GM12892 (cell line): ENCODE measurements around the gene COX19.

Experiments used
- POLR2A ChIP-seq: IDR thresholded peaks from 2 replicates; pipeline ENCODE4 v1.6.1; 2011; ENCODE audit warnings: low read depth, low read length, control low read depth
- POLR2AphosphoS5 ChIP-seq: IDR thresholded peaks from 2 replicates; pipeline ENCODE4 v1.6.1; 2011; ENCODE audit warnings: low read depth, low read length, control low read depth
- TAF1 ChIP-seq: IDR thresholded peaks from 2 replicates; pipeline ENCODE4 v1.6.1; 2011; ENCODE audit warnings: low read depth, mild to moderate bottlenecking, control low read depth, low read length, borderline replicate concordance

- TF ChIP-seq POLR2A (no peak), POLR2AphosphoS5 (no peak), TAF1 (no peak)
Observed at GRCh38 chr7:1010226-1010625, 34.9 kb upstream of the COX19 start.
